MM.1S (cell line): Measurements from ENCODE around the gene IGFN1.

Experiments used
- DNase-seq: peaks from one replicate; pipeline ENCODE4 v3.0.0-alpha.2; 2015
- H2AFZ ChIP-seq: fragments of 300-600 bp; sonication (generic); 2 replicates; pipeline ENCODE4 v1.6.0; 2016; ENCODE audit warnings: antibody characterized with exemption, low read length
- H3F3A ChIP-seq: fragments of 300-600 bp; sonication (generic); 2 replicates; pipeline ENCODE4 v1.6.1; 2016; ENCODE audit warnings: mild to moderate bottlenecking, antibody characterized with exemption, low read length, moderate library complexity, mixed read lengths; ENCODE audit not compliant: insufficient read depth
- H3K27ac ChIP-seq: fragments of 300-600 bp; sonication (generic); 2 replicates; pipeline ENCODE4 v1.5.1; 2016; ENCODE audit warnings: mild to moderate bottlenecking, low read length
- H3K27me3 ChIP-seq: fragments of 300-600 bp; sonication (generic); replicated peaks from 2 replicates; pipeline ENCODE4 v1.6.0; 2016; ENCODE audit warnings: low read length; ENCODE audit not compliant: insufficient read depth
- H3K36me3 ChIP-seq: fragments of 300-600 bp; sonication (generic); replicated peaks from 2 replicates; pipeline ENCODE4 v1.6.1; 2016; ENCODE audit warnings: mild to moderate bottlenecking, low read length, mixed read lengths; ENCODE audit not compliant: insufficient read depth
- H3K4me1 ChIP-seq: fragments of 300-600 bp; sonication (generic); 2 replicates; pipeline ENCODE4 v1.6.1; 2016; ENCODE audit warnings: low read length, mixed read lengths
- H3K4me2 ChIP-seq: fragments of 300-600 bp; sonication (generic); 2 replicates; pipeline ENCODE4 v1.6.0; 2016; ENCODE audit warnings: low read depth, low read length
- H3K4me3 ChIP-seq: fragments of 300-600 bp; sonication (generic); 2 replicates; pipeline ENCODE4 v1.5.1; 2016; ENCODE audit warnings: low read length, mixed read lengths
- H3K79me2 ChIP-seq: fragments of 300-600 bp; sonication (generic); 2 replicates; pipeline ENCODE4 v1.6.1; 2016; ENCODE audit warnings: mixed run types, low read length, mixed read lengths
- H3K9ac ChIP-seq: fragments of 300-600 bp; sonication (generic); 2 replicates; pipeline ENCODE4 v1.6.1; 2016; ENCODE audit warnings: low read length, mixed read lengths
- H3K9me2 ChIP-seq: fragments of 300-600 bp; sonication (generic); replicated peaks from 2 replicates; pipeline ENCODE4 v1.6.1; 2016; ENCODE audit warnings: mild to moderate bottlenecking, low read length, mixed read lengths; ENCODE audit not compliant: insufficient read depth
- H3K9me3 ChIP-seq: fragments of 300-600 bp; sonication (generic); replicated peaks from 2 replicates; pipeline ENCODE4 v1.6.1; 2016; ENCODE audit warnings: mild to moderate bottlenecking, low read length, mixed read lengths; ENCODE audit not compliant: insufficient read depth
- H4K20me1 ChIP-seq: fragments of 300-600 bp; sonication (generic); 2 replicates; pipeline ENCODE4 v1.6.1; 2016; ENCODE audit warnings: mild to moderate bottlenecking, low read length, moderate library complexity, mixed read lengths; ENCODE audit not compliant: insufficient read depth
- CTCF ChIP-seq: fragments of 300-600 bp; sonication (generic); IDR thresholded peaks from 2 replicates; pipeline ENCODE4 v1.5.1; 2016; ENCODE audit warnings: antibody characterized with exemption, low read length, mixed read lengths
- EZH2 ChIP-seq: fragments of 300-600 bp; sonication (generic); optimal IDR thresholded peaks from 2 replicates; pipeline ENCODE3; 2017; ENCODE audit warnings: low read depth, mild to moderate bottlenecking, antibody characterized with exemption, low read length, mixed read lengths
- EZH2phosphoT487 ChIP-seq: fragments of 300-600 bp; sonication (generic); IDR thresholded peaks from 2 replicates; pipeline ENCODE4 v1.6.1; 2018; ENCODE audit warnings: antibody characterized with exemption, low read length

Gene IGFN1

GRCh38 chr1:201268604-201269151 is 78.1 kb downstream of the IGFN1 start:
- Histone ChIP-seq H3K4me3 (no peak overlapping the region), H3K9me3 (no peaks in the 10 kb centered on the region), H2AFZ (no peak overlapping the region), H3K27ac (no peak overlapping the region), H3K79me2 (no peaks in the 10 kb centered on the region), H3K4me2 (no peak overlapping the region), H3K36me3 (no peaks in the 10 kb centered on the region), H3K9ac (no peak overlapping the region), H3K27me3 (peaks cover 19% of the 10 kb centered on the region), H3F3A (no peaks in the 10 kb centered on the region), H4K20me1 (no peaks in the 10 kb centered on the region), H3K4me1 (no peaks in the 10 kb centered on the region), H3K9me2 (no peaks in the 10 kb centered on the region)
- no peak for DNase-seq
- TF ChIP-seq EZH2: no peak
- TF ChIP-seq CTCF: no peak
- no peak for TF ChIP-seq EZH2phosphoT487

- Histone ChIP-seq H4K20me1 (no peaks in the 10 kb centered on the region), H3K9me3 (no peaks in the 10 kb centered on the region), H3K9me2 (no peaks in the 10 kb centered on the region), H3K4me3 (no peak overlapping the region), H3K9ac (no peak overlapping the region), H3F3A (no peaks in the 10 kb centered on the region), H2AFZ (no peak overlapping the region), H3K4me2 (no peak overlapping the region), H3K27ac (no peak overlapping the region), H3K4me1 (no peaks in the 10 kb centered on the region), H3K27me3 (peaks cover 19% of the 10 kb centered on the region), H3K79me2 (no peaks in the 10 kb centered on the region), H3K36me3 (no peaks in the 10 kb centered on the region)
- no peak for DNase-seq
- TF ChIP-seq CTCF: no peak
- TF ChIP-seq EZH2: no peak
- no peak for TF ChIP-seq EZH2phosphoT487
Observed at GRCh38 chr1:201269281-201269680, 78.7 kb downstream of the IGFN1 start.

- no peaks in the 10 kb centered on the region for H3K9me2 ChIP-seq
- no peak overlapping the region for H2AFZ ChIP-seq
- H3K4me3 ChIP-seq: no peak overlapping the region
- H3K4me2 ChIP-seq: no peak overlapping the region
- H3K27ac ChIP-seq: no peak overlapping the region
- no peaks in the 10 kb centered on the region for H3F3A ChIP-seq
- H3K9me3 ChIP-seq: no peaks in the 10 kb centered on the region
- no peaks in the 10 kb centered on the region for H3K79me2 ChIP-seq
- H3K4me1 ChIP-seq: no peaks in the 10 kb centered on the region
- no peaks in the 10 kb centered on the region for H4K20me1 ChIP-seq
- H3K9ac ChIP-seq: no peak overlapping the region
- no peak for DNase-seq
- H3K36me3 ChIP-seq: no peaks in the 10 kb centered on the region
- TF ChIP-seq CTCF: no peak
- no peak for TF ChIP-seq EZH2phosphoT487
- TF ChIP-seq EZH2: no peak
- peaks cover 19% of the 10 kb centered on the region for H3K27me3 ChIP-seq
Observed at GRCh38 chr1:201269900-201270410, 79.3 kb downstream of the IGFN1 start.
